ENCODE results near the gene DYNC1I2.
A peak's percentile ranks its signal among the peaks of the same experiment; 100 is the strongest.

The DYNC1I2 gene

DNA sequence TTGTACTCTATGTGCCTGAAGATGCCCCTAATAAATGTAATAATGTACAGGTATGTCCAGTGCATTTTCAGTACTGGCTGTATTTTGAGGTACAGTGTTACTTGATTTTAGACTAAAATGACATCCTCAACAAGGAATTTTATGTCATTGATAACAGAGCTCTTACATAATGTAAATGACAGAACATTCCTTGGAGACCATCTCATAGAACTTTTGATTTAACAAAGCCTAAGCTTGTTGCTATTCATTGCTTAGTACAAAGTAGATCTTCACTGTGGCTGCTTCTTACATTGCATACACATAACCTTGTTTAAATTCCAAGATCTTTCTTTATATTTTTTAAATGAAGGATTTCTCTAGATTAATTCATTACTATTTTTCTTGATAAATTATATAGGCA, 24.1 kb downstream of the DYNC1I2 start:
- TF ChIP-seq, protein P1, sequence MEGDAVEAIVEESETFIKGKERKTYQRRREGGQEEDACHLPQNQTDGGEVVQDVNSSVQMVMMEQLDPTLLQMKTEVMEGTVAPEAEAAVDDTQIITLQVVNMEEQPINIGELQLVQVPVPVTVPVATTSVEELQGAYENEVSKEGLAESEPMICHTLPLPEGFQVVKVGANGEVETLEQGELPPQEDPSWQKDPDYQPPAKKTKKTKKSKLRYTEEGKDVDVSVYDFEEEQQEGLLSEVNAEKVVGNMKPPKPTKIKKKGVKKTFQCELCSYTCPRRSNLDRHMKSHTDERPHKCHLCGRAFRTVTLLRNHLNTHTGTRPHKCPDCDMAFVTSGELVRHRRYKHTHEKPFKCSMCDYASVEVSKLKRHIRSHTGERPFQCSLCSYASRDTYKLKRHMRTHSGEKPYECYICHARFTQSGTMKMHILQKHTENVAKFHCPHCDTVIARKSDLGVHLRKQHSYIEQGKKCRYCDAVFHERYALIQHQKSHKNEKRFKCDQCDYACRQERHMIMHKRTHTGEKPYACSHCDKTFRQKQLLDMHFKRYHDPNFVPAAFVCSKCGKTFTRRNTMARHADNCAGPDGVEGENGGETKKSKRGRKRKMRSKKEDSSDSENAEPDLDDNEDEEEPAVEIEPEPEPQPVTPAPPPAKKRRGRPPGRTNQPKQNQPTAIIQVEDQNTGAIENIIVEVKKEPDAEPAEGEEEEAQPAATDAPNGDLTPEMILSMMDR (IDR thresholded peaks at IDR 0.05; ENCODE audit: insufficient read depth, low read depth, low read length, missing control alignments), result no peak
- H3K4me3 ChIP-seq (ENCODE audit: low read depth, low read length), result no peak overlapping the region
- no peak for DNase-seq (ENCODE audit: low read depth)

DNA sequence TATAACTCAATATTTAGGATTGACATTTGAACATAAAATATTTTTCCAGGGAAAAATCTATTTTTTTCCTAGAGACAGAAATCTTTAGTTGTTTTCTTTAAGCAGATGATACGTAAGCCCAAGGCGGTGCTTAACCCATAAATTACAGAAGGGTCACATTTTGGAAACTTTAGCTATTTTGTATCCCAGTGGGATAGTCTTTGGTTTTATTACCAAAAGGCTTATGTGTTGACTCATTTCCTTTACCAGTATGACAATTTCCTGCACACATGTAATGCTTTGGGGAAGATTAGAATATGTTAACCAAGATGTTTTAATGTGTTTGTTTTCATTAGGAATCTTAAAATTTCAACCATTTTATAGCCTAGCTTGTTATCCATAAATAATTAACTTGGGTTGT, 24.8 kb downstream of the DYNC1I2 start:
- DNase-seq (ENCODE audit: low read depth), result no peak

GRCh38 chr2:171718720-171719119, 31.5 kb downstream of the DYNC1I2 start:
- no peak overlapping the region for H3K4me3 ChIP-seq (ENCODE audit: low read depth, low read length)
- peak; percentile 58 for DNase-seq (ENCODE audit: low read depth)
- TF ChIP-seq, protein P1 (IDR thresholded peaks at IDR 0.05; ENCODE audit: insufficient read depth, low read depth, low read length, missing control alignments), result no peak

More for the DNA sequence above, 24.8 kb downstream of the DYNC1I2 start:
- TF ChIP-seq, protein P1 (IDR thresholded peaks at IDR 0.05; ENCODE audit: insufficient read depth, low read depth, low read length, missing control alignments), result no peak
- no peak overlapping the region for H3K4me3 ChIP-seq (ENCODE audit: low read depth, low read length)

DNA sequence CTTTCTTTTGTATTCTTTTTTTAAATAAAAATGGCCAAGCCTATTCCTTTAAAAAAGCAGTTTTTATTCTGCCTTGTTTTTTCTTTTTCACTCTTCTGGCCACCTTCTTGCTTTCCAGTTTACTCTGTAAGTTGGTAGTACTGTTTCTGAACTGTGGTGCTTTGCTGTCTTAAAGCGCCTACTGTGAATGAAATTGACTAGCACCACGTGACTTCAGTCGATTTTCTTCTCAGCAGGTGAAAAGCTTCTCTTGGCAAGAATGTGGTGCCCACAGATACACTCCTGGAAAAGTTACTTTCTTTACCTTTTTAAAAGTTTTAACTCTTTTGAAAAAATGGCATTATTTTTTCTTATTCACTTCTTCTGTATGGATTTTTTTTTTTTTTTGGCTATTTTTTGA, 32.4 kb downstream of the DYNC1I2 start:
- TF ChIP-seq, protein P1 (IDR thresholded peaks at IDR 0.05; ENCODE audit: insufficient read depth, low read depth, low read length, missing control alignments), result no peak
- H3K4me3 ChIP-seq (ENCODE audit: low read depth, low read length), result no peak overlapping the region
- DNase-seq (ENCODE audit: low read depth), result no peak

DNA sequence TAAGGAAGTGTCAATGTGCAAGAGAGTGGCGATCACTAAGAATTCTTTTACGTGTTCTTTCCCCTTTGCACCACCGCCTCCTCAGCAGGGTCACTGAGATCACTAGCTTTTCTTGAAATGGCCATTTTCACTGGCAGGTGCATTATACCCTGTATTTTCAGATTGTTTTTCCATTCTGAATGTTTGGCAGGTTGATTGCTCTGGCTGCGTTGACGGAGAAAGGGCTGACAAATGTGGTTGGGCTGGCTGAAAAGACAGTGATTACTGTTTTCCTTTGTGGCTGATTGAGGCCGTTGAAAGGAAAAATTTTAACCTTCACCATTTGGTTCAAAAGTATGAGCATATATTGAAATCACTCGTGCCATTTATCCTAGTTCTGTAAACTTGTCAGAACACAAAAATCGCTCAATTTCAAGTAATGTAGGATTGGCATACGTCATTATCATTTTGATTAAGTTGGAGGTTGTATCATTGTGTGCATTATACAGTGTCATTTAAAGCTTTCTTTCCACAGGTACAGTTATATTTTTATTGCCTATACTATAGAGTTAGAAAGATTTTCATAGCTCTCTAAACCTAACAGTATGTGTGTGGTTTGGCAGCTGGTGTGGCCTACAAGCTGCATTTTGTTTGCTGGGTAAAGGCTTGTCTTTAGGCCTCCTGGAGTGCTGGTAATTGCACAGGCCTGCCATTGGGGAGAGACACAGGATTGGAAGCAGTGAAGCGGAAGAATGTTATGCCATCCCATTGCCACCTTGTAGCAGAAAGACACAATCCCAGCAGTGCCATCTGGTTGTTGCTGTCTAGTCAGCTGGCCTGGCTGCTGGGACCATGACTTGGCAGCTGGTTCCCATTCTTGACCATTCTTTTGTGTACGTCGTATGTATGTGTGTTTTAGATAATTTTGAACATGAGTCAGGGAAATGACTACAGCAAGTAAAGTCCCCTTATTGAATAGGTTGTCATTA, 36.7 kb downstream of the DYNC1I2 start:
- TF ChIP-seq, protein P1 (IDR thresholded peaks at IDR 0.05; ENCODE audit: insufficient read depth, low read depth, low read length, missing control alignments), result no peak
- no peak overlapping the region for H3K4me3 ChIP-seq (ENCODE audit: low read depth, low read length)
- DNase-seq (ENCODE audit: low read depth), result no peak

- no peak overlapping the region for H3K4me3 ChIP-seq (ENCODE audit: low read depth, low read length)
- DNase-seq (ENCODE audit: low read depth), result no peak
- TF ChIP-seq, protein P1 (IDR thresholded peaks at IDR 0.05; ENCODE audit: insufficient read depth, low read depth, low read length, missing control alignments), result no peak
Observed at GRCh38 chr2:171726847-171727450, 39.7 kb downstream of the DYNC1I2 start.

Measured in GM12865 (cell line).